Peyer's patch (tissue), 4 donors: Measurements from ENCODE around the gene KATNBL1.

Source experiments
- CTCF ChIP-seq, 6 experiments: fragments of 450-650 bp in 4 of 6; fragments of 200-600 bp in 2 of 6; sonication (generic) in 1 of 6; IDR thresholded peaks; one replicate each; pipeline ENCODE4 v1.5.1; 2017 to 2019; ENCODE audit warnings: antibody characterized with exemption in 6 of 6, mild to moderate bottlenecking in 3 of 6, moderate library complexity in 1 of 6
- POLR2A ChIP-seq, 2 donors: fragments of 450-650 bp; IDR thresholded peaks; one replicate each; pipeline ENCODE4 v1.5.1; 2017; ENCODE audit warnings: antibody characterized with exemption in 2 of 2, mild to moderate bottlenecking in 2 of 2, moderate library complexity in 2 of 2

GRCh38 chr15:34258151-34258550 lies 48.3 kb upstream of the KATNBL1 start:
- no peak for TF ChIP-seq CTCF (IDR thresholded peaks at IDR 0.05)
- TF ChIP-seq POLR2A (IDR thresholded peaks at IDR 0.05): no peak
